ENCODE measurements around the gene TYW3.
A peak's percentile ranks its signal among the peaks of the same experiment; 100 is the strongest.

Gene TYW3

DNA sequence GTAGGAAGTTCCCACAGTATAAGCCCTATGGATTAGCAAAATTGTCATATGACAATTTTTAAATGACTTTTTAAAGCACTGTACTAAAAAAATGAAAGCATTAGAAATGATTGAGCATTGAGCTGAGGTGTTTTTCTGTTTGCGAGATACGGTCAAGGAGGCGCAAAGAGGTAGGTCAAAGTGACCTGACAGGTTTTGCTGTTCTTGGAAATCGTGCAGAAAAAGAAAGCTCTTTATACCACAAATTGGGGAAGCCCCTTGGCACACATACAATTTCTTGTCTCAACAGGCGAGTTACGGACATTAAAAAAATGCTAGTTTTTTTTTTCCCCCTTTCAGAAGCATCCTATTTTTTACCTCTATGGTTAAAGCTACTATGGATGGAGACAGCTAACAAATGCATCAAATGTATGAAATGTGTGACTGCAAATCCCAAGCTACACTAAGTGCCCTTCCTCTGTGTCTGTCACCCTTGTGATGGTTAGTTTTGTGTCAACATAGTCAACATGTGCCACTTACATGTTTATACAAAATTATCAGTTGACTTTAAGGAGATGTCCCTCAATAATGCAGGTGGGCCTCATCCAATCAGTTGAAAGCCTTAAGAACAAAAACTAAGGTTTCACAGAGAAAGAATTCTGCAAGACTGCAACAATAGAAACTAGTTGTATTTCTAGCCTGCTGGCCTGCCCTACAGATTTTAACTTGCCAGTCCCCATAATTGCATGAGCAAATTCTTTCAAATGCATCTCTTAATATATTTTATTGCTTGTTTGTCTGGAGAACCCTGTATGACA, 29.4 kb upstream of the TYW3 start:
- Histone ChIP-seq H3K27me3 (ENCODE audit: control insufficient read depth in 5 of 5, insufficient read depth in 4 of 5, low read length in 5 of 5) (no peaks in the 10 kb centered on the region), H3K27ac (ENCODE audit: low read depth, low read length) (no peak overlapping the region), H3K9me3 (ENCODE audit: control insufficient read depth in 5 of 5, low read length in 5 of 5) (no peaks in the 10 kb centered on the region), H3K9ac (ENCODE audit: low read length in 5 of 5) (no peak overlapping the region), H3K4me3 (ENCODE audit: low read depth in 1 of 5, low read length in 5 of 5) (no peak overlapping the region), H3K36me3 (ENCODE audit: control insufficient read depth in 5 of 5, insufficient read depth in 5 of 5, low read length in 5 of 5) (peaks cover 26 to 62% (median 50%) of the 10 kb centered on the region in 5 donors), H3K4me1 (ENCODE audit: control insufficient read depth in 5 of 5, insufficient read depth in 5 of 5, low read length in 5 of 5) (no peaks in the 10 kb centered on the region)

DNA sequence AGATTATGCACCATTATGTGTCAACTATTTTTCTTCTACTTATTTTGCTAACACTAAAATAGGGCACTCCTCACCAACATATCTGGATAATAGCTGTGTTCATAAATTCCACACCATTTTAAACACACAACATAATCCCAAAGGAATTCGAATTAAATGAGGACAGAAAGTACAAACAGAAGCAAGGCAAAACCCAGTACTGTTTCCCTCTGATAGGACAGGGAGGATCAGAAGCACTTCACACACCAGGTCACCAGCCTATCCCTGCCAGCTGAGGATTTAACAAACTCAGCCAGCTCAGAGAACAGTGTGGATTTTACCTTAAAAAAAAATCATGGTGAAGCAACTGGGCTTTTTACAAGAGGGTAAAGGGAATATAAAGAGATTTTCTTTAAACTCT, 20.1 kb upstream of the TYW3 start:
- Histone ChIP-seq H3K4me1 (ENCODE audit: control insufficient read depth in 5 of 5, insufficient read depth in 5 of 5, low read length in 5 of 5) (no peaks in the 10 kb centered on the region), H3K36me3 (ENCODE audit: control insufficient read depth in 5 of 5, insufficient read depth in 5 of 5, low read length in 5 of 5) (peaks cover 30 to 85% (median 73%) of the 10 kb centered on the region in 5 donors), H3K9me3 (ENCODE audit: control insufficient read depth in 5 of 5, low read length in 5 of 5) (no peaks in the 10 kb centered on the region), H3K27me3 (ENCODE audit: control insufficient read depth in 5 of 5, insufficient read depth in 4 of 5, low read length in 5 of 5) (no peaks in the 10 kb centered on the region), H3K9ac (ENCODE audit: low read length in 5 of 5) (no peak overlapping the region), H3K27ac (ENCODE audit: low read depth, low read length) (no peak overlapping the region), H3K4me3 (ENCODE audit: low read depth in 1 of 5, low read length in 5 of 5) (no peak overlapping the region)

DNA sequence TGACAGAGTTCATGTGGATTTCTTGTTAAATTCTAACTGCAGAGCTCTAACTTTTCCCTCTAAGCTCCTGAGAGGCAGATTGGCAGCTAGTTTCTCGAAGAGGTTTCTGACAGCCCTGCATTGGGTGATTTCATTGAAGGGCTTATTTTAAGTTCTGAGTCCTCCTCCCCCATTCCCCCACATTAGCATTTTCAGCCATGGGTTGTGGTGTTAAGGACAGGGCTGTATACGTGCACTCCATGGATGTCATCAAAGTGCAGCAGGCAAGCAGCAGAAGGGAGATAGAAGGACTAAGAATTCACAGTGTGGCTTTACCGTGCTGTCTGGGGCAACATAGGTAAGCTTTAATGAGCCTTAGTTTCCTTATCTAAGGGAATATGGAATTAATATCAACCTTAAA, 19.1 kb upstream of the TYW3 start:
- Histone ChIP-seq H3K9me3 (ENCODE audit: control insufficient read depth in 5 of 5, low read length in 5 of 5) (no peaks in the 10 kb centered on the region), H3K36me3 (ENCODE audit: control insufficient read depth in 5 of 5, insufficient read depth in 5 of 5, low read length in 5 of 5) (peaks cover 30 to 84% (median 73%) of the 10 kb centered on the region in 5 donors), H3K27me3 (ENCODE audit: control insufficient read depth in 5 of 5, insufficient read depth in 4 of 5, low read length in 5 of 5) (no peaks in the 10 kb centered on the region), H3K27ac (ENCODE audit: low read depth, low read length) (no peak overlapping the region), H3K4me3 (ENCODE audit: low read depth in 1 of 5, low read length in 5 of 5) (no peak overlapping the region), H3K9ac (ENCODE audit: low read length in 5 of 5) (no peak overlapping the region), H3K4me1 (ENCODE audit: control insufficient read depth in 5 of 5, insufficient read depth in 5 of 5, low read length in 5 of 5) (no peaks in the 10 kb centered on the region)

DNA sequence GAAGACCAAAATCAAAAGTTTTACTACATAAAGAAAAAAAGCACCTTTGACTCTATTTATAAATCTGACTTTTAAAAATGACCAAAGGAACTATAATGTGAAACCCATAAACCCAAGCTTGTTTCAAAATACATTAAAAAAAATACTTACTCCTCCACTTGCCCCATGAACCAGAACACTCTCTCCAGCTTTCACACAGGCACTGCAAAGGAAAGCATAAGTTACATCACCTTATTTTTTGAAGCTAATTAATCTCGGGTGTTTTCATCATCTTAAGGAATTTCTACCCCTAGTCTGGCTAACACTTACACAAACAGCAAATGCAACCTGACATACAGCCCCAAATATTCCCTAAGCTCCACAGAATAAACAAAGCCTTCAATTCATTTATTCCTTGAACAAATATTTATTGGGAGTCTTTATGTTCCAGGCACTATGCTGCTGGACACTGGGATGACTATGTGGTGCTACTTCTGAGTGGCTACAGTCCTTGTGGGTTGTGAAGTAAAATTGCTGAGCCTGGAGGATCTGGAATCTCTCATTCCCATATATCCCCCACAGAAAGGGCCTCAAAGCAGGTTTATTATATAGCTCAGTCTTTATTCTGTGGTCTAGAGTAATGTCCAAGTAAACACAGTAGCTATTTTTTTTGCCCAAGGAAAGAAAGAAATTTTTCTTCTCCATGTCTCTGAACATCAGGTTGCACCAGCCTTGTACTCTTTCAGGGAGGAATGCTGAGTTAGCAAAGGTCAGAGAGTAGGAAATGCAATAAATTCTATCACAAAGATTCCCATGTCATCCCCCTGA, 18.3 kb upstream of the TYW3 start:
- Histone ChIP-seq H3K4me3 (ENCODE audit: low read depth in 1 of 5, low read length in 5 of 5) (no peak overlapping the region), H3K27ac (ENCODE audit: low read depth, low read length) (no peak overlapping the region), H3K36me3 (ENCODE audit: control insufficient read depth in 5 of 5, insufficient read depth in 5 of 5, low read length in 5 of 5) (peaks cover 29 to 81% (median 69%) of the 10 kb centered on the region in 5 donors)

GRCh38 chr1:74715236-74715502, 17.8 kb upstream of the TYW3 start:
- H3K9ac ChIP-seq (ENCODE audit: low read length in 5 of 5), result no peak overlapping the region
- H3K9me3 ChIP-seq (ENCODE audit: control insufficient read depth in 5 of 5, low read length in 5 of 5), result no peaks in the 10 kb centered on the region
- H3K4me1 ChIP-seq (ENCODE audit: control insufficient read depth in 5 of 5, insufficient read depth in 5 of 5, low read length in 5 of 5), result no peaks in the 10 kb centered on the region
- H3K36me3 ChIP-seq (ENCODE audit: control insufficient read depth in 5 of 5, insufficient read depth in 5 of 5, low read length in 5 of 5), result peaks cover 34 to 82% (median 71%) of the 10 kb centered on the region in 5 donors
- H3K4me3 ChIP-seq (ENCODE audit: low read depth in 1 of 5, low read length in 5 of 5), result no peak overlapping the region
- H3K27me3 ChIP-seq (ENCODE audit: control insufficient read depth in 5 of 5, insufficient read depth in 4 of 5, low read length in 5 of 5), result no peaks in the 10 kb centered on the region
- H3K27ac ChIP-seq (ENCODE audit: low read depth, low read length), result no peak overlapping the region

More for the DNA sequence above, 18.3 kb upstream of the TYW3 start:
- Histone ChIP-seq H3K9ac (ENCODE audit: low read length in 5 of 5) (no peak overlapping the region), H3K4me1 (ENCODE audit: control insufficient read depth in 5 of 5, insufficient read depth in 5 of 5, low read length in 5 of 5) (no peaks in the 10 kb centered on the region), H3K27me3 (ENCODE audit: control insufficient read depth in 5 of 5, insufficient read depth in 4 of 5, low read length in 5 of 5) (no peaks in the 10 kb centered on the region), H3K9me3 (ENCODE audit: control insufficient read depth in 5 of 5, low read length in 5 of 5) (no peaks in the 10 kb centered on the region)

DNA sequence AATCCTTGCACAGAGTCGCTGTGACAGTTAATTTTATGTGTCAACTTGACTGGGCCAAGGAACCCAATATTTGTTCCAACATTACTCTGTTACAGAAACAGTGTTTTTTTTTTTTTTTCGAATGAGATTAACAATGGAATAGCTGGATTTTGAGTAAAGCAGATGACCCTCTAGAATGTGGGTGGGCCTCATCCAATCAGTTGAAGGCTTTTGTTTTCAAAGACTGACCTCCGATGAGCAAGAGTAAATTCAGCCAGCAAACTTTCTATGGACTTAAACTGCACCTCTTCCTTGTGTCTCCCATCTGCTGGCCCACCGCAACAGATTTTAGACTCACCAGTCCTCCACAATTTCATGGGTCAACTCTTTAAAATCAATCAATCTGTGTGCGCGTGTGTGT, 17.1 kb upstream of the TYW3 start:
- Histone ChIP-seq H3K27me3 (ENCODE audit: control insufficient read depth in 5 of 5, insufficient read depth in 4 of 5, low read length in 5 of 5) (no peaks in the 10 kb centered on the region), H3K4me3 (ENCODE audit: low read depth in 1 of 5, low read length in 5 of 5) (no peak overlapping the region), H3K4me1 (ENCODE audit: control insufficient read depth in 5 of 5, insufficient read depth in 5 of 5, low read length in 5 of 5) (no peaks in the 10 kb centered on the region), H3K27ac (ENCODE audit: low read depth, low read length) (no peak overlapping the region), H3K36me3 (ENCODE audit: control insufficient read depth in 5 of 5, insufficient read depth in 5 of 5, low read length in 5 of 5) (peaks cover 40 to 84% (median 77%) of the 10 kb centered on the region in 5 donors), H3K9ac (ENCODE audit: low read length in 5 of 5) (no peak overlapping the region), H3K9me3 (ENCODE audit: control insufficient read depth in 5 of 5, low read length in 5 of 5) (no peaks in the 10 kb centered on the region)

GRCh38 chr1:74716822-74717221, 16.1 kb upstream of the TYW3 start:
- Histone ChIP-seq H3K27me3 (ENCODE audit: control insufficient read depth in 5 of 5, insufficient read depth in 4 of 5, low read length in 5 of 5) (no peaks in the 10 kb centered on the region), H3K4me1 (ENCODE audit: control insufficient read depth in 5 of 5, insufficient read depth in 5 of 5, low read length in 5 of 5) (no peaks in the 10 kb centered on the region), H3K27ac (ENCODE audit: low read depth, low read length) (no peak overlapping the region), H3K9ac (ENCODE audit: low read length in 5 of 5) (no peak overlapping the region), H3K36me3 (ENCODE audit: control insufficient read depth in 5 of 5, insufficient read depth in 5 of 5, low read length in 5 of 5) (peaks cover 43 to 84% (median 80%) of the 10 kb centered on the region in 5 donors), H3K9me3 (ENCODE audit: control insufficient read depth in 5 of 5, low read length in 5 of 5) (no peaks in the 10 kb centered on the region), H3K4me3 (ENCODE audit: low read depth in 1 of 5, low read length in 5 of 5) (no peak overlapping the region)

DNA sequence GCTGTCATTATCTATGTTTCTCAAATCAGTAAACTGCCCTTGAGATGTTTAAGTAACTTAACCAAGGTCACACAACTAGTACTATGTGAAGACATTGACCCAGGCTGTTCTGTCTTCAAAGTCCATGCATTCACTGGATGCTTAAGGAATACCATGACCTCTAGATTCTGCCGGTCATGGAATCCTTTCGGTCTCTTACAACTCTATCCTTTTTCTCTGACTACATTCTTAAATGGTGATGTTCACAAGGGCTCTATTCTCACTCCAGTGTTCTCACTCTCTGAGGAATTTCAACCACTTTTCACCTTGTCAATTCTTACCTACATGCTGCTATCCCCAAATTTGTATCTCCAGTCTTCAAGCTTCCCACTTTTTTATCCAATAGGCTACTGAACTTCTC, 15.3 kb upstream of the TYW3 start:
- H3K27ac ChIP-seq (ENCODE audit: low read depth, low read length), result no peak overlapping the region
- H3K4me3 ChIP-seq (ENCODE audit: low read depth in 1 of 5, low read length in 5 of 5), result no peak overlapping the region
- H3K9ac ChIP-seq (ENCODE audit: low read length in 5 of 5), result no peak overlapping the region
- no peaks in the 10 kb centered on the region for H3K9me3 ChIP-seq (ENCODE audit: control insufficient read depth in 5 of 5, low read length in 5 of 5)
- H3K27me3 ChIP-seq (ENCODE audit: control insufficient read depth in 5 of 5, insufficient read depth in 4 of 5, low read length in 5 of 5), result no peaks in the 10 kb centered on the region
- peaks cover 49 to 86% (median 81%) of the 10 kb centered on the region in 5 donors for H3K36me3 ChIP-seq (ENCODE audit: control insufficient read depth in 5 of 5, insufficient read depth in 5 of 5, low read length in 5 of 5)
- no peaks in the 10 kb centered on the region for H3K4me1 ChIP-seq (ENCODE audit: control insufficient read depth in 5 of 5, insufficient read depth in 5 of 5, low read length in 5 of 5)

- Histone ChIP-seq H3K9me3 (ENCODE audit: control insufficient read depth in 5 of 5, low read length in 5 of 5) (peaks cover 0 to 5% (median 0%) of the 10 kb centered on the region in 5 donors), H3K27ac (ENCODE audit: low read depth, low read length) (no peak overlapping the region), H3K27me3 (ENCODE audit: control insufficient read depth in 5 of 5, insufficient read depth in 4 of 5, low read length in 5 of 5) (no peaks in the 10 kb centered on the region), H3K4me3 (ENCODE audit: low read depth in 1 of 5, low read length in 5 of 5) (no peak overlapping the region), H3K9ac (ENCODE audit: low read length in 5 of 5) (no peak overlapping the region), H3K4me1 (ENCODE audit: control insufficient read depth in 5 of 5, insufficient read depth in 5 of 5, low read length in 5 of 5) (peaks cover 0 to 20% (median 2%) of the 10 kb centered on the region in 5 donors), H3K36me3 (ENCODE audit: control insufficient read depth in 5 of 5, insufficient read depth in 5 of 5, low read length in 5 of 5) (peaks cover 21 to 30% (median 26%) of the 10 kb centered on the region in 5 donors)
Observed at GRCh38 chr1:74726063-74726462, 6.9 kb upstream of the TYW3 start.

GRCh38 chr1:74728736-74729135, 4.2 kb upstream of the TYW3 start:
- peaks cover 7 to 41% (median 18%) of the 10 kb centered on the region in 5 donors for H3K4me1 ChIP-seq (ENCODE audit: control insufficient read depth in 5 of 5, insufficient read depth in 5 of 5, low read length in 5 of 5)
- no peak overlapping the region for H3K4me3 ChIP-seq (ENCODE audit: low read depth in 1 of 5, low read length in 5 of 5)
- H3K9ac ChIP-seq (ENCODE audit: low read length in 5 of 5), result peak overlapping the region in 1 of 5 donors; percentile 54

More at GRCh38 chr1:74728736-74729135, 4.2 kb upstream of the TYW3 start:
- H3K27me3 ChIP-seq (ENCODE audit: control insufficient read depth in 5 of 5, insufficient read depth in 4 of 5, low read length in 5 of 5), result no peaks in the 10 kb centered on the region
- peaks cover 0 to 5% (median 0%) of the 10 kb centered on the region in 5 donors for H3K9me3 ChIP-seq (ENCODE audit: control insufficient read depth in 5 of 5, low read length in 5 of 5)
- peaks cover 0 to 9% (median 3%) of the 10 kb centered on the region in 5 donors for H3K36me3 ChIP-seq (ENCODE audit: control insufficient read depth in 5 of 5, insufficient read depth in 5 of 5, low read length in 5 of 5)
- H3K27ac ChIP-seq (ENCODE audit: low read depth, low read length), result peak overlapping the region; percentile 70

All from subcutaneous abdominal adipose tissue (tissue), 5 donors.